Measurements from ENCODE around the gene IRF4. TPM values are rescaled to one million over a fixed set of nuclear protein-coding genes. Genes with fewer than 3 reads are reported as not detected.
A peak's percentile ranks its signal among the peaks of the same experiment; 100 is the strongest.

Gene IRF4
- total RNA-seq, 3 donors from 2014 or later, result 2.8 to 10.5 (median 4.5) TPM

DNA sequence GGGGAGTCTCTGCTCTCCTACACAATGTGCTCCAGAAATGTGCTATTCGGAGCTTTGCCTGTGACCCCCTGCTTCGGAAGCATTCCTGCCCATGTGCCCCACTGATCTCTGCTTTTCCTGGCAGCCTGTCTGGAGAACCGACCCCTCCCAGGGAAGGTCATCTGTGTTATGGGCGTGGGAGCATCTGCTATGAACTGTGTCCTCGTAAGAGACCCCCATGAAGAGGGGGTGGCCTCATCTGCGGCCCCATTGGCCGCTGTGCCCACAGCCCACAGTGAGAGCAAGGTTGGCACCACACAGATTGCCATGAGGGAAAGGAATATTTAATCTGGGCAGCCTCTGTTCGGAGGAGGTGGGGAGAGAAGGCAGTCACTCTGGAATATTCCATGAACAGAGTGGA, 32.7 kb upstream of the IRF4 start:
- Histone ChIP-seq H3K4me1 (ENCODE audit: low read depth) (no peaks in the 10 kb centered on the region), H3K9me3 (peaks cover 42% of the 10 kb centered on the region), H3K4me3 (no peak overlapping the region), H3K36me3 (ENCODE audit: low read depth) (no peaks in the 10 kb centered on the region)
- intact Hi-C loops (cut with DNase I, micrococcal nuclease), result no loop called here
- TF ChIP-seq, protein P1, sequence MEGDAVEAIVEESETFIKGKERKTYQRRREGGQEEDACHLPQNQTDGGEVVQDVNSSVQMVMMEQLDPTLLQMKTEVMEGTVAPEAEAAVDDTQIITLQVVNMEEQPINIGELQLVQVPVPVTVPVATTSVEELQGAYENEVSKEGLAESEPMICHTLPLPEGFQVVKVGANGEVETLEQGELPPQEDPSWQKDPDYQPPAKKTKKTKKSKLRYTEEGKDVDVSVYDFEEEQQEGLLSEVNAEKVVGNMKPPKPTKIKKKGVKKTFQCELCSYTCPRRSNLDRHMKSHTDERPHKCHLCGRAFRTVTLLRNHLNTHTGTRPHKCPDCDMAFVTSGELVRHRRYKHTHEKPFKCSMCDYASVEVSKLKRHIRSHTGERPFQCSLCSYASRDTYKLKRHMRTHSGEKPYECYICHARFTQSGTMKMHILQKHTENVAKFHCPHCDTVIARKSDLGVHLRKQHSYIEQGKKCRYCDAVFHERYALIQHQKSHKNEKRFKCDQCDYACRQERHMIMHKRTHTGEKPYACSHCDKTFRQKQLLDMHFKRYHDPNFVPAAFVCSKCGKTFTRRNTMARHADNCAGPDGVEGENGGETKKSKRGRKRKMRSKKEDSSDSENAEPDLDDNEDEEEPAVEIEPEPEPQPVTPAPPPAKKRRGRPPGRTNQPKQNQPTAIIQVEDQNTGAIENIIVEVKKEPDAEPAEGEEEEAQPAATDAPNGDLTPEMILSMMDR (IDR thresholded peaks at IDR 0.05), result no peak
- no peak for ATAC-seq
- peak in 1 of 3 donors; percentile 35 for DNase-seq

DNA sequence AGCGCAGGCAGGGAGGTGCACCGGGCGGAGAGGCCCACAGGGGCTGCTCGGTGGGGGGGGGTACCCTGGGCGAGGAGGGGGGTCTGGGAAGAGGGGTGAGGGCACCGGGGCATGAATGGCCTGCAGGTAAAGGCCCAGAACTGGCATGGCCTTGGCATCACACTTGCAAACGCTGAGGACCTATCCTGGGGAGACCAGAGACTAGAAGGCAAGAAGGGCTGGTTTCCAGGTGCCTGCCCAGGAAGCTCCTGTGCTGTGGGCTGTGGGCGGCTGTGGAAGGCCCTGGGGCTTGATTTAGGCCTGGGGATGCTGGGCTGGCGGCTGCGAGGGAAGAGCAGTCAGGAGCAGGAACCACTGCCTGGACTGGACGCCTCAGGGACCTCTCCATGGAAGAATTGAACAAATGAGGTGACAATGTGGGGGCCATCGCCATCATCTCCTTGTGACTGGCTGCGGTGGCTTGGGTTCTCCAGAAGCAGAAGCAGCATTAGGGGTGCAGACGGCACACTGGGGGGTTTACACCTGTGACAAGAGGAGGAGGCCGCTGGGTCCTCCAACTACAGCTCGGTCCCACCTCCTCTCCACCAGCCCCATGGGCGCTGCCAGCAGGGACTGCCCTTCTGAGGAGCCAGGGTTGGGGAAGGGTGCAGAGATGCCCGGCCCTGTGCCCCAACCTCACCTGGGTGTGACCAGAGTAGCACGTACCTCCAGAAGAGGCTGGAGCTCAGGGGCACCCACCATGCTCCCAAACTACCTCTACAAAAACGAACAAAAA, 32.1 kb upstream of the IRF4 start:
- DNase-seq (peak in 1 of 3 donors; percentile 56), ATAC-seq (no peak)
- no peaks in the 10 kb centered on the region for H3K4me1 ChIP-seq (ENCODE audit: low read depth)
- H3K36me3 ChIP-seq (ENCODE audit: low read depth), result no peaks in the 10 kb centered on the region
- intact Hi-C loops (cut with DNase I, micrococcal nuclease), result no loop called here
- H3K4me3 ChIP-seq, result no peak overlapping the region
- TF ChIP-seq, protein P1 (IDR thresholded peaks at IDR 0.05), result no peak
- peaks cover 43% of the 10 kb centered on the region for H3K9me3 ChIP-seq

DNA sequence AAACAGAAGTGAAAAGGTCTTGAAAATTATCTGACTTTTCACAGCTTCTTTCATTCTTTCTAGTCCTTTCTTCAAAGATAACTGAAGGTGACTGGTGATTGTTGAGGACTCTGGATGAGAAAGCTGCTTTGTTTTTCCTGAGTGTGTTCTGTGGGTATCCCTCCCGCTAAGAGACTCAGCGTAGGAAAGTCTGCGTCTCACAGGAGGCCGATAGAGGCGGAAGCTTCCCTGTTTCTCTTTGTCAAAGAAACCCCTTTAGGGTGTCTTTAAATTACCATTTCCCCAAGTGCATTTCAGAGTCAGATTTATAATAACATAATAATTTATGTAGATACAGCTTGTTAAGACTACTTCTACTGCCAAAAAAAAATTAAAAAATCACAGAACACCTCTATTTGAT, 31.2 kb upstream of the IRF4 start:
- intact Hi-C loops (cut with DNase I, micrococcal nuclease), result no loop called here
- DNase-seq (no peak), ATAC-seq (no peak)
- H3K4me1 ChIP-seq (ENCODE audit: low read depth), result no peaks in the 10 kb centered on the region
- H3K4me3 ChIP-seq, result no peak overlapping the region
- peaks cover 46% of the 10 kb centered on the region for H3K9me3 ChIP-seq
- no peaks in the 10 kb centered on the region for H3K36me3 ChIP-seq (ENCODE audit: low read depth)
- TF ChIP-seq, protein P1 (IDR thresholded peaks at IDR 0.05), result no peak

DNA sequence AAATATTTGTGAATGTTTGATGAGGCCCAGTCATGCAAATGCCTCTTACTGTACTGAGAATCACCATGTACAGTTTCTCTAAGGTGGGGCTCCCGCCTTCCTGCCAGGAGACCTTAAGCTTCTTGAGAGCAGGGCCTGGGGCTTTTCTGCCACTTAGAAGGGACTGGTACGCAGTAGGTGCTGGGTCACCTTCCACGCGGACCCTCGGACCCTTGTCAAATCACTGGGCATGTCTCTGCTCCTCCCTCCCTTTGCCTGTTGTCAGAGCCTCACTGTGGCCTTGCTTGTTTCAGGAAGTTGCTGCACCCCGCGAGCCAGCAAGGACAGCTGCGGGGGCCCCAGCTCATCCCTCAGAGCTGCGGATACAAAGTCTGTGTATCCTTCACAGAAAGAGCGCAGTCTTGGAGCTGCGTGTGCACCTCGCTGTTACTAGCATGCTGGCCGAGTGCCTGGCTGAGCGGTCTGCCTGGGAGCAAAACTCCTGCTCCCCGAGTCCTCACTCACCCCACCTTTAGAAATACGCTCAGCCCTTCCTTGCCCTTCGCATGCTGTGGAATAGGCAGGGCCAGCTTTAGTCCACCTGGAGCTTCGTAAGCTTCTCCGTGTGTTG, 30.7 kb upstream of the IRF4 start:
- peak in 1 of 3 donors; percentile 52 for DNase-seq

DNA sequence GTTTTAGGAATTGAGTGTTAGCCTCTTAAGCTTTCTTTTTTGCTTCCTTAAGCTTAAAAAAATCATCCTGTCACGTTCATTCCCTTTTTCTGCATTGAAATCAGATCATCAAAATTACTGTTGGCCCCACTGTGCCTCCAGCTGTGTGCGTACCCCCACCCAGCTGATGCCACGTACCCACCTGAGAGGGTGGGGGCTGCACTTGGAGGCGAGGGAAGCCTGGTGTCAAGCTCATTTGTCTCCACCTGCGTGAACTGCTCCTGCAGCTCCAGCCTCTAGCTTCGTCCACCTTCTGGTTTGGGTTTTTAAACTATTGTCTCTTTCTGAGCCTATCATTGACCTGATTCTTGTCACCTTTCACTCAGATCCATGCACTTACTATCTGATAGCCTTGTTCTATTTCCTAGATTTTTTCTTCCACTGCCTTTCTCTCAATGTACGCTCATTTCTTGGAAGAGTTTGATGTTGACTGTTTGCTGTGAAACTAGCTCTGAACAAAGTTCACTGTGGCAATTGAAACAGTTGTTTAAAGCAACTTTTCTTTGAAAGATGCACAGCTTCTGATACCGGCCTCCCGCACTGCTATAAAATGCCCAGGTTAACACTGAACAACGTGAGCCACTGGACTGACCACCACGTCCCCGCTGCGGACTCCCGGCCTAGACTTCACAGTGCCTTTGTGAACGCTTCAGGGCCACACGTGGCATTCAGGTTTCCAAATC, 30.0 kb upstream of the IRF4 start:
- DNase-seq (peak in 1 of 3 donors; percentile 41), ATAC-seq (no peak)
- intact Hi-C loops (cut with DNase I, micrococcal nuclease), result no loop called here
- H3K36me3 ChIP-seq (ENCODE audit: low read depth), result no peaks in the 10 kb centered on the region
- no peak overlapping the region for H3K4me3 ChIP-seq
- H3K9me3 ChIP-seq, result peaks cover 47% of the 10 kb centered on the region
- H3K4me1 ChIP-seq (ENCODE audit: low read depth), result no peaks in the 10 kb centered on the region
- TF ChIP-seq, protein P1 (IDR thresholded peaks at IDR 0.05), result no peak

More for the DNA sequence above, 30.7 kb upstream of the IRF4 start:
- Histone ChIP-seq H3K36me3 (ENCODE audit: low read depth) (no peaks in the 10 kb centered on the region), H3K9me3 (peaks cover 45% of the 10 kb centered on the region), H3K4me3 (no peak overlapping the region), H3K4me1 (ENCODE audit: low read depth) (no peaks in the 10 kb centered on the region)
- intact Hi-C loops (cut with DNase I, micrococcal nuclease), result no loop called here
- ATAC-seq, result no peak
- TF ChIP-seq, protein P1 (IDR thresholded peaks at IDR 0.05), result no peak
